ENCODE measurements around the gene SIDT2.

The SIDT2 gene

DNA sequence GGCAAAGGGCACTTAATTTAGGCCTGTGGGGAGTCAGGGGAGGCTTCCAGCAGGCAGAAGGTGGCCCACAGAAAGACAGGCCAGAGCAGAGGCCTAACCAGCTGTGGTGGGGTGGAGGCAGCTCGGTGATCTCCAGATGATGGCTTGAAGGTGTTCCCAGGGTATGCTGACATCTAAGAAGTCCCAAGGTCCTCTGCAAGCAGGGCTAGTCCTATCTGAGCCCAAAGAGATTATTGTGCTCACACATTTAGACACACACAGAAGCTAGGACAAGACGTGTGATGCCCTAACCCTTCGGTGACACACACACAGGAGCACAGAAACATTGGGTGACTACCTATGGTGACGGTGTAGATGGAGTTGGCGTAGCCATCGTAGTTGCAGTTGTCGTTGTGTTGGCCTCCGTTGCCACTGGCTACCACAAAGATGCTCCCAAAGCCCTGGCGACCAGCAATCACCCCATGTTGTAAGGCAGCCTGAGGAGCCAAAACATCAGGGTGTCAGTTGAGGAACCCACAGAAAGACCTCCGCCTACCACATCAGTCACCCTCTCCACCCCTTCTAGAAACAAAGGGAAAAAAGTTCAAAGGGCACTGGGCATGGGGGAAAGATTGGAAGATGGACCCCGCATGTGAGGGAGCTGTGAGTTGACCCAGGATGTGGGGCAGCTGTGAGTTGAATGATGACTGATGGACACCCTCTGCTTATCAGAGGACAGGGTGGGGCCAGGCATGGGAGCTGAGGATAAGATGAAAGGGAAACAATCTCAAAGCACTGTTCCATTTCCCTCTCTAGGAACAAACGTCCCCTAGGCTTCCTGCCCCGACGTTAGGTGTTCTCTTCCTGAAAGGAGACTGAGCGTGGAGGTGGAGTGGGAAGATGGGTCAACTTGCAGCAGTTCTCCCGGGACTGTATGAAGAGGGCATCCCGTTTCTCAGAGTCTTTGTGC lies 45.5 kb downstream of the SIDT2 start:
- no peak for DNase-seq

- no peak for DNase-seq
These were observed 47.1 kb downstream of the SIDT2 start for GRCh38 chr11:117225553-117226170.

DNA sequence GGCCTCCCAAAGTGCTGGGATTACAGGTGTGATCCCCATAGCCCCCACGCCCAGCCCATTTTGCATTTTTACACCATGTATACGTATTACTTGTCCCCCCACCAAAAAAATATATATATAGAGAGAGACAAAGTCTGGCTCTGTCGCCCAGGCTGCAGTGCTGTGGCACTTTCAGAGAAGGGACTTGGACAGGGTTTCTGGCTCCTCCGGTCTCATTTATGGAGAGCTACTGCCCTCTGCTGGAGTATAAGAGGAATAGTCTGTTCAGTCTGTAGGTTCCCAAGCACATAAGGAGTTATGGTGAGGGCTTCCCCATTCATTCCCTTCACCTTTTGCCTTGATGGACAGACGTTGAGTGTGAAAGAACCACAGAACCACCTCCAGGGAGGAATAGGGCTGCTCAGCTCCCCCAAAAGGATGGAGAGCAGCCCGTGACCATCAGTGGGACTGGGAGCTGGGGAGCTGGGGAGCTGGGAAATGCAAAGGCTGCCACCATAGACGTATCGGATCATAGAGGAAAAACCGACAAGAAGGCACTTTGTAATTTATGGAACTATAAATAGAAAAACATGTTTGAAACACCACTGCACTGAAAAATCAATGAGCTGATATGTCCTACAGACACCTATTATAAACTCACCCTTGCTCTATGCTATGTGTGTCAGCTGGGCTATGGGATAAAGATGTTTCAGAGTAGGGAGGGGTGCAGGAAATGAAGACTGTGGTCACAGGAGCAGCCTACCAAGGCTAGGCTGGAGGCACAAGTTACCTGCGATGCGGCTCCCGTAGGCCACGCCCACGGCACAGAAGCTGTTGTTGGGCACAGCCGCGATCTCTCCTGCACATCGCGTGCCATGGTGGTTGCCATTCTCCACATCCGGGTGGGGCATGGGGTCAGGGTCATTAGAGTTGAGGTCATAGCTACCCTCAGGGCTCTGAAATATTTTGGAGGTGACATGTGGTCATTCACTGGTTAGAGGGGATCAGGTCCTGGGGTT lies 48.1 kb downstream of the SIDT2 start:
- peak; percentile 32 for DNase-seq

DNA sequence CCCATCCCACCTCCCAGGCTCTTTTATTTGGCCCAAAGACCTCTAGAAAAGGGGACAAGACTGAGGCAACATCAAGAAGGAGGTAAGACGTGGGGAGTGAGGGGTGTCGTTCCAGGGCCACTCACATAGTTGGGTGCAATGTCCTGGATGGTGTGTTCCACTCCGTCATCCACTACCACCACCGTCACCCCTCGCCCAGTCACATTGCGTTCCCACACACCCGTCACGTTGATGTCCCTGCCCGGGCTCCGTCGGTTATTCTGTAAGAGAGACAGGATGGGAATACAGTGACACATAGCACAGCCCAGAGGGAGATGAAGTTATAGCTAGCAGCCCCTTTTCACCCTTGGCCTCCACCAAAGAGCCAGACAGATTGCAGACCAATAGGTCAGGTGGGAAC lies 49.5 kb downstream of the SIDT2 start:
- DNase-seq: no peak

DNA sequence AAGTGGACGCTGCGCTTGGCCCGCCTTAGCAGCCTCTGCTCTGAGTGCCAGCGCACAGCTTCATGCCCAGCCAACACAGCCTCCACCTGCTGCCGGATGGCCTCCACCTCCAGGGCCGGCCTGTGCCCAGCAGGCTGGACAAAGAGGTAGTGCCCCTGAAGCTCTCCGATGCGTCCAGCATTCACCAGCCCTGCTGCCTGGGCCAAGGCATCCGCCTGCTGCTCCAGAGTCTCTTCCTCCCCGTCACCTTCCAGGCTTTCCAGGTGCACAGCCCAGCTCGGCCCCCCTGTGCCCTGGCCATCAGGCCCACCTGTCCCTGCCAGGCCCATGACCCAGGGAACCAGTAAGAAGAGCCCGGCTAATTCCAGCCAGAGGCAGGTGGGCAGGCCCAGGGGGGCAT lies 50.9 kb downstream of the SIDT2 start:
- DNase-seq: no peak

DNA sequence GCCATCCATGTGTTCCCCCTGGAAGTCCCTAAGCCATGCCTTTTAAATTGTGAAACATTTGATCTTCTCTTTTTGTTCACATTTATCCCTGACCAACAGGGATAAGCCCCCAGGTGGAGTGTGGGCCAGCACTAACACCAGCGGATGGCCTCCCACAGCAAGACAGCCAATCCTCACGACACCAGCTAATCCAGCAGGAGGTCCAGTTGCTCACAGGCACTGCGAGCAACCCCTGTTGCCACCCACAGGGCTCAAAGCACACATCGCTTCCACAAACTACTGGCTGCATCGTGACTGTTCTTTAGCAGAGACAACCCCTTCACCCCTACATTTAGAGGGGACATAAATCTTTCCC lies 51.4 kb downstream of the SIDT2 start:
- DNase-seq: no peak

DNA sequence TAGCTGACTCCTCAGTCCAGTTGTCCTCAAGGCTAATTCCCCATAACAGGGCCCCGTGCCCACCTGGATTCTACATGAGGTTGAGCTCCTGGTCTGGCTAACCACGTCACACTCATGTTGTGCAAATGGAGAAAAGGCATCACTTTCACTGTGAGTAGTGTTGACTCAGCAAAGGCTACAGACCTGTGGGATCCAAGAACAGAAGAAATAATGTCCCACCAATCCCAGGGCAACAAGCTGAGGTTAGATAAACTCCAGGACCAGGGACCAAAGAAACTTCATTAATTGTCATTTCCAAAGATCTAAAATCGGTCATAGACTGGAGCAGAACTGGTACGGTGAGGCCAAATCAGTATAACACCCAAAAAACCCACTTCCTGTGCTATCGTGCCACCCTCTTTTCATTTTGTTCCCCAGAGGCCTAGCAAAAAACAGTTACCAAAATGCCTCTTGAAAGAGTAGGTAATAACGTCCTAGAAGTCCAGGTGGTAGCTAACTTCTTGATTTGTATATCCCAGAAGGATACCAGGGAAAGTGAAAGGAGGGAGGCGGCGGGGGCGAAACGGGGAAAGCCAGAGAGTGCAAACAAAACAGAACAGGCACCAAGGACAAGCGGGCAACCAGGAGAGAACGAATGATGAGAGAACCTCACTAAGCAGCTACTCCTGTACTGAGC lies 51.9 kb downstream of the SIDT2 start:
- peak; percentile 18 for DNase-seq

GRCh38 chr11:117230999-117231841 lies 52.7 kb downstream of the SIDT2 start:
- DNase-seq: no peak

DNA sequence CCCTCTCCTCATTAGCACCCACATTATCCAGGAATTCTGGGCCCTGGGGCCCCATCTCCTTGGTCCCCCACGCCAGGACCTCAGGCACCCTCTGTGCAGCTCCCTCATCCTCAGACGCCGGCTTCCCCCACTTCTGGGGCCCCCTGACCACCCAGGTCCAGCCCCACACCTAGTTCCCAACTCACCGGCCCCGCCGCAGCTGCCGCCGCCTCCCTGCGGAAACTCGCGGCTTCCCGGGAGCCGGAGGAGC lies 53.2 kb downstream of the SIDT2 start, which contains the start of gene PCSK7:
Gene PCSK7, minus strand, starts transcription at position 232 of the 250 bp plus-strand sequence. CDS start 2,229 bp downstream, outside the sequence.
- DNase-seq: peak; percentile 26

- DNase-seq: peak; percentile 65
These were observed 53.7 kb downstream of the SIDT2 start, which contains the start of gene RNF214 for GRCh38 chr11:117232092-117232878. TSS of gene RNF214 (plus strand) at chr11:117232671. CDS start at chr11:117234273, 1,602 bp downstream.

GRCh38 chr11:117232911-117233409 lies 54.4 kb downstream of the SIDT2 start:
- DNase-seq: no peak

DNA sequence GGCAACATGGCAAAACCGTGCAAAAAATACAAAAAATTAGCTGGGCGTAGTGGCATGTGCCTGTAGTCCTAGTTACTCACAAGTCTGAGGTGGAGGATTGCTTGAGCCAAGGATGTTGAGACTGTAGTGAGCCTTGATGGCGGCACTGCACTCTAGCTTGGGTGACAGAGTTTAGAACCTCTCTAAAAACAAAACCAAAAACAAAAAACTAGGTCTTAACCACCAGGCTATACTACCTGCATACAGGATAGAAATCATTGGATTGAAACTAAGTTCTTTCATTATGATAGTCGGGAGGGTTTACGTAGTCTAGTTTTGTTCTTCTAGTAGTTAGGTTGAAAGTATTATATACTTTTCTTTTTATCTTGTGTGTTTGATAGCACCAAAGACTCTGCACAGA lies 59.7 kb downstream of the SIDT2 start:
- DNase-seq: no peak

DNA sequence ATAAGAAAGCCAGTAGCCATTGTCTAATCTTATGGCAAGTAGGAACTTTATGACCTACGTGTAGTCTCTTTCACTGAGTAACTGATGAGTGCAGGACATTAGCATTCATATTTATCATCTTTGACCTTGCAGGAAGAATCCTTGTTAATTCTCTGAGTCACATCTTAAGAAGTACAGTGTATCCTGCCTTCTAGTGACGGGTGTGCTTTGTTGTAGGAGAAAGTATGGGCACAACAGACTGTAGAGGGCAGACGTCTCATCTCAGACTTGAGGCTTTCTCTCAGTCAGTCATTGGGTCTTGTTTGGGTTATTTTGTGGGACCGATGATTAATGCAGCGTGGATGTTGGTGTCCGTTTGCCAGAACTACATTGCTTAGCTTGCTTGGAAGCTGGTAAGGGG lies 60.8 kb downstream of the SIDT2 start:
- DNase-seq: no peak
